ENCODE data around the gene HS3ST3B1. TPM values are rescaled to one million over a fixed set of nuclear protein-coding genes. Genes with fewer than 3 reads are reported as not detected.

Gene HS3ST3B1
- total RNA-seq, 4 donors from 2014 or later = 0.40 to 2.5 (median 1.2) TPM; not detected in 1

DNA sequence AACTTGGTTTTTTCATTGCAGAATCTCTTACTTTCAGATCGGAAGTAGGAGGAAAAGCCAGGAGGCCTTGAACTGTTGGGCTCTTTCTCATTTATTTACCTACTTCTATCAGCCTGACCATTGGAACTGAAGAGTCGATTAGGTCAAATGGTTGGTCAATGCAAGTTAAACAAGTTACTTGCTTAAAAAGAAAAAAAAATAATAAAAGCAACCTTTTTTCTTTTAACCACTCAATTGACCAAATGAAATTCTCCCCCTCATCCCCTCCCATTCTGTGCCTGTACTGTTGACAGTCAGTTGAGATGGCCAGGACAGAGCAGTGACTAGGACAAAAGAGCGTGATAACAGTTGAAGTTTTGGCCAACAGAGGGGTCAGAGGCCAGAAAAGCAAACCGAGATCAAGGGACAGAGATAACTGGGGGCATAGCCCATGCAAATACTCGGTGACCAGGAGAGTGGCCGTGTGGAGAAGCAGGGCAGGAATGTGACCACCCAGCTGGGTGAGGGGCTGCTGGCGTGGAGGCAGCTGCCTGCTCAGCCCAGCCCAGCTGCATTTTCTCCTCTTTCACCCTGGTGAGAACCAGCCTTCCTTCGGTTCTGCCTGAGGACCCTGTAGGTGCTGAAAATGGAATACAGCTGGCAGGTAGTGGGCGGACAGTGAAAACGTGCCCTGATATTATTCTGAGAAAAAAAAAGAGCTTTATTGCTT is 72.2 kb downstream of the HS3ST3B1 start:
- intact Hi-C loops (cut with DNase I; ENCODE audit: low total_unique reads) (loop anchor here (5.0 kb wide), 1 partner anchor 254 kb away; no protein-coding TSS in a partner anchor), in situ Hi-C loops (cut with MboI; ENCODE audit: low pct_ligation_motif_present in 1 of 4, low pct_unique_long_range_greater_than_20kb in 1 of 4, low sequenced_read_pairs in 3 of 4) (no loop called here)
- Histone ChIP-seq H3K27ac (no peak overlapping the region), H3K9me3 (no peaks in the 10 kb centered on the region), H3K27me3 (no peaks in the 10 kb centered on the region), H3K4me3 (no peak overlapping the region), H3K36me3 (no peaks in the 10 kb centered on the region), H3K4me1 (no peaks in the 10 kb centered on the region)
- no peak for DNase-seq
- WGBS, 2 donors (ENCODE audit: low coverage in 1 of 2) = 50 to 53% methylated on average over 3 to 10 of the region's 10 CpGs
- no peak for TF ChIP-seq POLR2A (IDR thresholded peaks at IDR 0.05)
- TF ChIP-seq, protein P1, sequence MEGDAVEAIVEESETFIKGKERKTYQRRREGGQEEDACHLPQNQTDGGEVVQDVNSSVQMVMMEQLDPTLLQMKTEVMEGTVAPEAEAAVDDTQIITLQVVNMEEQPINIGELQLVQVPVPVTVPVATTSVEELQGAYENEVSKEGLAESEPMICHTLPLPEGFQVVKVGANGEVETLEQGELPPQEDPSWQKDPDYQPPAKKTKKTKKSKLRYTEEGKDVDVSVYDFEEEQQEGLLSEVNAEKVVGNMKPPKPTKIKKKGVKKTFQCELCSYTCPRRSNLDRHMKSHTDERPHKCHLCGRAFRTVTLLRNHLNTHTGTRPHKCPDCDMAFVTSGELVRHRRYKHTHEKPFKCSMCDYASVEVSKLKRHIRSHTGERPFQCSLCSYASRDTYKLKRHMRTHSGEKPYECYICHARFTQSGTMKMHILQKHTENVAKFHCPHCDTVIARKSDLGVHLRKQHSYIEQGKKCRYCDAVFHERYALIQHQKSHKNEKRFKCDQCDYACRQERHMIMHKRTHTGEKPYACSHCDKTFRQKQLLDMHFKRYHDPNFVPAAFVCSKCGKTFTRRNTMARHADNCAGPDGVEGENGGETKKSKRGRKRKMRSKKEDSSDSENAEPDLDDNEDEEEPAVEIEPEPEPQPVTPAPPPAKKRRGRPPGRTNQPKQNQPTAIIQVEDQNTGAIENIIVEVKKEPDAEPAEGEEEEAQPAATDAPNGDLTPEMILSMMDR (IDR thresholded peaks at IDR 0.05) = no peak
- TF ChIP-seq POLR2AphosphoS5 (IDR thresholded peaks at IDR 0.05) = no peak
- TF ChIP-seq EP300 (IDR thresholded peaks at IDR 0.05; ENCODE audit: low read depth) = no peak

DNA sequence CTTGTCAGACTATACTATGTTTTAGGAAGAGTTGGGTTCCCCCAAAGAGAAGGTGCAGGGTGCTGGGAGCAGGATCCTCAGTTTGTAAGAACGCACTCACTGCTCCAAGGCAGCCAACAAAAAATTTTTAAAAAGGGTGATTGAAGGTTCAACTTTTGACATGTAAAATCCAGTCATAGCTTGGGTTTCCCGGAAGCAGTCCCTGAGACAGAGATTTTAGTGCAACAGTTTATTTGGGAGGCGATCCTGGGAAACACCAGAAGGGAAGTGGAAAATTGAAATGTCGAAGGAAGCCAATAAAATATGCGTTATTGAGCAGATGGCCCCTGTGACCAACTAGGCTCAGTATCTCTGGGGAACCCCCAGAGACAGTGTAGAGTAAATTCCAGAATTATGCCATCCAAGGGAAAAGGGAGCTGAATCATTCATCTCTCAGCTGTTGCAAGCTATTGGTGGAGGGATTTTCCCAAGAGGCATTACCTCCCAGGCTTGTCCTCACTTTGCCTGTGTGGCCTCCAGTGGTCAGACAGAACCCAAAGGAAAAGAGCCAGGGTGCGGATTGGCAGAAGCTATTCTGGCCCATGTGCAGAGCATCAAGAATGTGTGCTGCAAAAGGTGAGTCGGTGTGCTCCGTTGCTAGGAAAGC is 72.9 kb downstream of the HS3ST3B1 start:
- Histone ChIP-seq H3K4me1 (no peaks in the 10 kb centered on the region), H3K9me3 (no peaks in the 10 kb centered on the region), H3K36me3 (no peaks in the 10 kb centered on the region), H3K27ac (no peak overlapping the region), H3K4me3 (no peak overlapping the region), H3K27me3 (no peaks in the 10 kb centered on the region)
- WGBS, 2 donors (ENCODE audit: low coverage in 1 of 2) = 69 to 79% methylated on average over 8 of the region's 8 CpGs
- intact Hi-C loops (cut with DNase I; ENCODE audit: low total_unique reads) = loop anchor here (5.0 kb wide), 1 partner anchor 254 kb away; no protein-coding TSS in a partner anchor
- no peak for DNase-seq
- TF ChIP-seq EP300 (IDR thresholded peaks at IDR 0.05; ENCODE audit: low read depth) (no peak), POLR2AphosphoS5 (IDR thresholded peaks at IDR 0.05) (no peak), POLR2A (IDR thresholded peaks at IDR 0.05) (no peak)
- TF ChIP-seq, protein P1 (IDR thresholded peaks at IDR 0.05) = no peak
- in situ Hi-C loops (cut with MboI; ENCODE audit: low pct_ligation_motif_present in 1 of 4, low pct_unique_long_range_greater_than_20kb in 1 of 4, low sequenced_read_pairs in 3 of 4) = no loop called here

DNA sequence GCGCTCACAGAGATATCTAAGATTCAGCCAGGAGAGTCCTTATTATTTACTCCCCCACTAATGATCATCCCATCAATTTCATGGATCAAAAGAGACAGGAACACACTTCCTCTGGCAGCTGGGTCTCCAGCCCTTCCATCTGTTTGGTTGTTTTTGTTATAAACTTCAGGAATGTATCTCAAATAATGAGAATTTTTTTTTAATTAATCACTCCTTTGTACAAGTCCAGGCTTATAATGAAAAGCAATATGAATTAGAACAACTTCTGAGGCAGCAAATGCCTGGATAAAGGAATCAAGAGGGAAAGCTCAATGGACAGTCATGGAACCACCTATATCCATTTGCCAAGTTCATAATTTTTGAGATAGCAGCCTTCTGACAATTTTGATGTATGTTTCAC is 73.4 kb downstream of the HS3ST3B1 start:
- no peak for DNase-seq
- TF ChIP-seq EP300 (IDR thresholded peaks at IDR 0.05; ENCODE audit: low read depth) (no peak), POLR2A (IDR thresholded peaks at IDR 0.05) (no peak), POLR2AphosphoS5 (IDR thresholded peaks at IDR 0.05) (no peak)
- TF ChIP-seq, protein P1 (IDR thresholded peaks at IDR 0.05) = no peak
- WGBS, 2 donors (ENCODE audit: low coverage in 1 of 2) = 83 to 89% methylated on average over 1 of the region's 1 CpG

DNA sequence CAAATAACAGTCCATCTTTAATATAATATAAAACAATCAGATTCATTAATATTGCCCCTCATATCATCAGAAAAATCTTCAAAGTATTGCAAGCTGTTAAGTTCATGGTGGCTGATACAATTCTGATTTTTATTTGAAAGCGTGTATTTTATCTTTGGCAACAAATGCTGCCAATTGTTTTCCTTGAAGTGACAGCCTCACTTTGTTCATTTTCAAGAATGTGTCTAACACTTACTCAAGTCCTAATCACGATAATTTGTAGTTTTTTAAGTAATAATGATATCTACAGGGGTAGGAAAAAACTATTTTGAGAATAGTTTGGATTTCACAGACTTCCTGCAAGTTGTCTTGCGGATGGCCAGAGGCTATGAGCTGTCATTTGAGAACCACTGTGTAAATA is 75.8 kb downstream of the HS3ST3B1 start:
- Histone ChIP-seq H3K4me1 (no peaks in the 10 kb centered on the region), H3K27me3 (no peaks in the 10 kb centered on the region), H3K36me3 (no peaks in the 10 kb centered on the region), H3K27ac (no peak overlapping the region), H3K4me3 (no peak overlapping the region), H3K9me3 (no peaks in the 10 kb centered on the region)
- DNase-seq = no peak
- TF ChIP-seq EP300 (IDR thresholded peaks at IDR 0.05; ENCODE audit: low read depth) (no peak), POLR2AphosphoS5 (IDR thresholded peaks at IDR 0.05) (no peak), POLR2A (IDR thresholded peaks at IDR 0.05) (no peak)
- TF ChIP-seq, protein P1 (IDR thresholded peaks at IDR 0.05) = no peak
- WGBS, 2 donors (ENCODE audit: low coverage in 1 of 2) = 64 to 65% methylated on average over 3 of the region's 3 CpGs
- in situ Hi-C loops (cut with MboI; ENCODE audit: low pct_ligation_motif_present in 1 of 4, low pct_unique_long_range_greater_than_20kb in 1 of 4, low sequenced_read_pairs in 3 of 4) = no loop called here
- intact Hi-C loops (cut with DNase I; ENCODE audit: low total_unique reads) = no loop called here

More for the DNA sequence above, 73.4 kb downstream of the HS3ST3B1 start:
- in situ Hi-C loops (cut with MboI; ENCODE audit: low pct_ligation_motif_present in 1 of 4, low pct_unique_long_range_greater_than_20kb in 1 of 4, low sequenced_read_pairs in 3 of 4) (no loop called here), intact Hi-C loops (cut with DNase I; ENCODE audit: low total_unique reads) (loop anchor here (5.0 kb wide), 1 partner anchor 253 kb away; no protein-coding TSS in a partner anchor)
- Histone ChIP-seq H3K4me1 (no peaks in the 10 kb centered on the region), H3K27ac (no peak overlapping the region), H3K4me3 (no peak overlapping the region), H3K27me3 (no peaks in the 10 kb centered on the region), H3K9me3 (no peaks in the 10 kb centered on the region), H3K36me3 (no peaks in the 10 kb centered on the region)

All from transverse colon (tissue), 4 donors.